Activated T-cell treated with anti-CD3 and anti-CD28 coated beads, Interleukin-2, amount 50 U/mL, for 1 hour (primary cell): ENCODE measurements around the gene TAAR1.
"Not testable (repeated sequence)": the region's sequence is repeated elsewhere in the genome, so short reads cannot be mapped to it uniquely, and the experiment has no call there.

Experiments
- DNase-seq: peaks from one replicate; pipeline ENCODE4 v3.0.0-alpha.2; 2020

TAAR1 gene

DNA sequence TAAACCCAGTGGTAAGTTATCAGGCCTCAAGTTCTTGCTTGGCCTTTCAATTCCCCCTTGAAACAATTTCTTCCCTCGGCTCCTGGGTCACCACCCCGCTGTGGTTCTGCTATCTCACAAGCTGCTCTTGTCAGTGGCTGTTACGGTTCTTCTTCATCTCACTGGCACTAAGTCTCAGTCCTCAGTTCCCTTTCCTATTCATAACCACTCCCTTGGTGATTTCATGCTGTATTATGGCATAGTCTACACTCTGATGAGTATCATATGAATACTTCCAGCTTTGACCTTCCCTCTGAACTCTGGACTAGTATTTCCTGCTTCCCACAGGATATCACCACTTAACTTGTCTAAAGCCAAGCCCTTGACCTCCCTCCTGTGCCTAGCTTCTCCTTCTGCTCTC, 7.9 kb downstream of the TAAR1 start:
- no peak for DNase-seq

DNA sequence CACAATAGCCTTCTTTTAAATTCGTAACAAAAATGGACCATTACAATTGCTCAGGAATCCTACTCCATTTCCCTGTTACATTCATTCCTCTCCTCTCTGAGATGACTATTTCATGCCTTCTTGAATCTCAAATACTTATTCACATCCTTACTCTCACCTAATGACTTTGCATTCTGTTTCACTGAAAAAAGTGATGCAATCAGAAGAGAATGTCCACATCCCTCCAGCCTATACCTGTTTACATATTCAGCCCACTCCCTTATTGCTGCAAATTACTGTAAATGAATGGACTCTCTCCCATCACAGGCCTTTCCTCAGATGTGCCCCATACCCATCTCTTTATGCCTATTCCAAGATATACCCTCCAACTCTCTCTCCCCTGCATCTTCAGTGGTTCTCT, 8.6 kb downstream of the TAAR1 start:
- no peak for DNase-seq

DNA sequence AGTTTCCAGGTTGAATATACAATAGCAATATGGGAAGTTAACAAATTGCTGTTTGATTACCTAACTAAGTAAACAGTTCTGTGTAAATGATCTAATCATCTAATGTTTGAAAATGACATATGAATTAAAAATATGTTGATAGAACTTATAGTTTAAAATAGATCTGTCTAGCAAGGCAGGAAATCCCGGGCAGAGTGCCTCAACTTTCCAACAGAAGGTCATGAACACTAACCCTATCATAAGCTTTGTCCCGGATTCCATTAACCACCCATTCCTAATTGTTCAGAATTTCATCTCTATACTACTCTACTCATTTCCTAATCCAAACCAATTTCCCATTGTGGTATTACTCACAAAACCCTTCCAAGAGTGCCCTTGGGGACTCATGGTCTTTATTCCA, 10.2 kb downstream of the TAAR1 start:
- no peak for DNase-seq

DNA sequence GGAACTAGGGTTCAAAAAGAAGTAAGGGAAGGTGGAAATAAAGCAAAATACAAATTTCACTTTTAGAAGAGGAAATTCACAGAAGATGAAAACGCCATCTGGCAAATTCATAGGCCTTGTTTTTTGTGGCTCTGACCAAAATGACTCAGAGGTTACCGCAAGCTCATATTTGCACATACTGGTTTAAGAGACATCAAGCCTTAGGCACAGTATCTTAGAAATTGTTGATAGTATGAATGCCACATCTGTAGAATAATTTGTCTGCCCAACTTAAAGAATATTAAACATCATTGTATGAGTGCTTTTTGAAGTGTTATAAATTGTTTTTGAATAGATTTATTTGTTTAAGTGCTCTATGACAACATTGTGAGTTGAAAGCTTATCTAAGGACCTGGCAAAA, 10.6 kb downstream of the TAAR1 start:
- DNase-seq, result no peak

DNA sequence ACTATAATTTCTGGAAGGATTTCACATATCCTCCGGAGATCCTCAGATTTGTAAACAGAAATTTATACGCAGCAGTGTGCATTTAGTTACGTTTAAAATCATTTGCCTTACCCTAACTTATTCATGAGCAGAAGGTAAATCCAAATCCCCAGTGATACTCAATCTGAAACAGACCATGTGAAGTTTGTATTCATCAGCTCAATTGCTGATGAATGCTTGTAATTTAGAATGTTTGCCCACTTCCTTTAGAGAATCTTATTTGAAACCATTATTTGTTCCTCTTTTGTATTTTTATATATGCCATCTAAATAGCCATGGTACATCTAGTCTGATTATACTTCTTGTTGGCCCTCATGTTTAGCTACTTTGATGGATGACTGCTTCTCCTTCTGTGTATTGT, 15.4 kb downstream of the TAAR1 start:
- no peak for DNase-seq

DNA sequence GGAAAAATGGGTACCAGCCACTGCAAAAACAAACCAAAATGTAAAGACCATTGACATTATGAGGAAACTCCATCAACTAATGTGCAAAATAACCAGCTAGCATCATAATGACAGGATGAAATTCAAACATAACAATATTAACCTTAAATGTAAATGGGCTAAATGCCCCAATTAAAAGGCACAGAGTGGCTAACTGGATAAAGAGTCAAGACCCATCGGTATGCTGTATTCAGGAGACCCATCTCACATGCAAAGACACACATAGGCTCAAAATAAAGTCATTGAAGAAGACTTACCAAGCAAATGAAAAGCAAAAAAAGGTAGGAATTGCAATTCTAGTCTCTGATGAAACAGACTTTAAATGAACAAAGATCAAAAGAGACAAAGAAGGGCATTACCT, 21.8 kb downstream of the TAAR1 start:
- not testable (repeated sequence) for DNase-seq

DNA sequence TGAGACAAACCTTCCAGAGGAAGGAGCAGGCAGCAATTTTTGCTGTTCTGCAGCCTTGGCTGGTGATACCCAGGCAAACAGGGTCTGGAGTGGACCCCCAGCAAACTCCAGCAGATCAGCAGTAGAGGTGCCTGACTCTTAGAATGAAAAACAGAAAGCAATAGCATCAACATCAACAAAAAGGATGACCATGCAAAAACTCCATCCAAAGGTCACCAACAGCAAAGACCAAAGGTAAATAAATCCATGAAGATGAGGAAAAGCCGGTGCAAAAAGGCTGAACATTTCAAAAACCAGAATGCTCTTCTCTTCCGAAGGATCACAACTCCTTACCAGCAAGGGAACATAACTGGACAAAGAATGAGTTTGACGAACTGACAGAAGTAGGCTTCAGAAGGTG, 23.1 kb downstream of the TAAR1 start:
- DNase-seq, result not testable (repeated sequence)

DNA sequence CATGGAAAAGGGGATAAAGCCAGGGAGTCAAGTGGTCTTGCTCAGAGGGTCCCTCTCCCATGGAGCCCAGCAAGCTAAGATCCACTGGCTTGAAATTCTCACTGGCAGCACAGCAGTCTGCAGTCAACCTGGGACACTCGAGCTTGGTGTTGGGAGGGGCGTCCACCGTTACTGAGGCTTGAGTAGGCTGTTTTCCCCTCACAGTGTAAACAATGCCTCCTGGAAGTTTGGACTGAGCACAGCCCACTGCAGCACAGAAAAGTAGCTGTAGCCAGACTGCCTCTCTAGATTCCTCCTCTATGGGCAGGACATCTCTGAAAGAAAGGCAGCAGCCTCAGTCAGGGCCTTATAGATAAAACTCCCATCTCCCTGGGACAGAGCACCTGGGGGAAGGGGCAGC, 23.7 kb downstream of the TAAR1 start:
- not testable (repeated sequence) for DNase-seq

DNA sequence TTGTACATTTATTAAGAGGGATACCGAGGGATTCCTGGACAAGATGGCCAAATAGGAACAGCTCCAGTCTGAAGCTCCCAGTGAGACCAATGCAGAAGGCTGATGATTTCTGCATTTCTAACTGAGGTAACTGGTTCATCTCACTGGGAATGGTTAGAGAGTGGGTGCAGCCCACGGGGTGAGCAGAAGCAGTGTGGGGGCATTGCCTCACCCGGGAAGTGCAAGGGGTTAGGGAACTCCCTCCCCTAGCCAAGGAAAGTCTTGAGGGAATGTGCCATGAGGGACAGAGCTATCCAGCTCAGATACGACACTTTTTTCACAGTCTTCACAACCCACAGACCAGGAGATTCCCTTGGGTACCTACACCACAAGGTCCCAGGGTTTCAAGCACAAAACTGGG, 24.2 kb downstream of the TAAR1 start:
- no peak for DNase-seq

DNA sequence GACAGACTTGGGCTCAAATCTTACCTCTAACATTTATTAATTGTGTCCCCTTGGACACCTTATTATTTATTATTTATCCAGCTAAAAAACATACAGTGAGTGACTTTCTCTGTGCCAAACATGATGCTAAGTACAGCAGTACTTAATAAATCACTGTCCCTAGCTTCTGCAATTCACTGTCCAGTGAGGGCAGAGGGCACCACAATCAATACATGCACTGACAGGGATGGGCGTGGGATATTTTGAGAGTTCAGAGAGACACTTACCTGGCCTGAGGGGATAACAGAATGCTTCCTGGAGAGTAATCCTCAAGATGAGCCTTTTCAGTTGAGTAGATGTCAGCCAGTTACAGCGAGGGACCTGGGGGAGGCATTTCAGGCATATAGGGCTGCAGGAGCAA, 25.6 kb downstream of the TAAR1 start:
- no peak for DNase-seq

DNA sequence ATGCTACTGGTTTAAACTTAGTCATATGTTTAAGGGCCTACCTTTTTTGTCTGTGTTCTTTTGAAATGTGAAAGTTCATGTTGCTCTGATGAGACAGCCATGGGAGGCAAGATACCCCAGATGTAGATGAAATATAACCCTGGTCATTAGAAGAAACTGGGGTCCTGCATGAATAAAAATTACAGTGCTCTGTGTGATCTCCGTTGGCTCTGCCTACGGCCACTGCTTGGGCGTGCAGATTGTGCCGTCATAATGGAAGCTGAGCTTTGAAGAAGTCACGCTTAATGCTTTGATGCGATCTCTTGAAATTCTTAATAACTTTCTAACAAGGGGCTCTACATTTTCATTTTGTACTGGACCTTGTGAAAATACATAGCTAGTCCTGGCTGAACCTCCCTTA, 34.8 kb downstream of the TAAR1 start, which contains the start of gene TAAR2:
TSS of gene TAAR2 (minus strand) at position 101 of the 400 bp plus-strand sequence. CDS start at position 101, 0 bp downstream.
- no peak for DNase-seq

DNA sequence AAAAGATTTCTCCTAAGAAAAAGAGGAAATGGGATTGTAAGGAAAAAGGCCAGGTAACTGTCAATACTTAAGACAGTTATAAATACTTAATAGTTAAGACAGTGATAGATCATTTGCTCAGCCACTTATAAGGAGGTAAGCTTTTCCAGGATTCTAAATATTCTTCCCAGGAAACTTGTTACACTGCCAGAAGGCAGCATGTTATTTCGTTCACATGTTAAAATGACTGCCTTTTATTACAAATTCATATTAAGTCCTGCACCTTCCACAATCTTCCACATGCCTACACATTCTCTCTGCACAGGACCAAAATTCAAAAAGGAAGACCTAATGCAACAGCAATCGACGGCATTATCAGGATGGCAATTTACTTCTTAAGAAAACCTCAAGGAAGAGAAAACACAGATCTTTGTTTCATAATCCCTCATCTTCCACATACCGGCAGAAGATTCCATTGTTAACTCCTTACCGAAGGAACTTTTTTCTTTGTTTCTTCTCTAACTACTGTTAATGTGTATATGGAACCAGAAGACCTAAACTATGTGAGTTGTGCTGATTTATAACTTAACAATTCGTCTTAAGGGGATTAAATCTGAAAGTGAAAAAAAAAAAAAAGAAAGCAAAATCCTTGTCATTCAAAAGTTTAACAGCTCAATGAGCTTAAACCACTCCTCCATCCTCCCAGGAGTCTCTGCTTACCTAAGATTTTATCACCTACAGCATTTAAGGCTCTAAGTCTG, 35.7 kb downstream of the TAAR1 start:
- no peak for DNase-seq

DNA sequence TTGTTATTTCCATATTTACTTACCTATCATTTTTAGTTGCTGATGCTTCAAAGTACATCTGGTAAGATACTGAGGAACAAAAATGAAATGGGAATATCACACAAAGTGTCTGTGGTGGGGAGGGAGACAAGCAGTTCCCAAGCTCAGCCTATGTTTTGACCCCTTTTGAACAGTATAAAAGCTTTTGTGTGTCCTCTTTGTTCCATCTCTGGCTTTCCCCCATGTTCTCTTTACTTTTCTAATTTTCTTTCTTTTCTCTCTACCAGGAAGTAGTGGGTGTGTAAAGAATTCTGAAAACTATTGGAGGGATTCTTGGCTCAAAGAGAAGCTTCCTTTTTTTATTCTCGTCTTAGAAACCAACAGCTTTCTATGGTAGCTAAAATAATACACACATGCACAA, 42.3 kb downstream of the TAAR1 start:
- no peak for DNase-seq

DNA sequence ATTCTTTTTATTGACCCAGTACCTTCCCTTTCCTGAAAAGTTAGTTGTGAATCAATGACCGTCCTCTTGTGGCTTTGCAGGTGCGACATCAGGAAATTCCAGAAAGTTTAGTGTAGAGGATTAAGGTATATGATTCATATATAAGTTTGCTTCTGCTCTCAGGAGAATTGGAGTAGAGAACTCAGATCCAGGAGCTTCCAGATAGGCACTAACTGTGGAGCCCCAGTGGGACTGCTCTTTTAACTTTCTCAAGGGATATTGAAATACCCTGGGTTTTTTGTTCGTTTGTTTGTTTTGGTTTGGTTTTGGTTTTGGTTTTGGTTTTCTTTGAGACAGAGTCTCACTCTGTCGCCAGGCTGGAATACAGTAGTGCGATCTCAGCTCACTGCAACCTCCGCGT, 44.4 kb downstream of the TAAR1 start:
- no peak for DNase-seq

DNA sequence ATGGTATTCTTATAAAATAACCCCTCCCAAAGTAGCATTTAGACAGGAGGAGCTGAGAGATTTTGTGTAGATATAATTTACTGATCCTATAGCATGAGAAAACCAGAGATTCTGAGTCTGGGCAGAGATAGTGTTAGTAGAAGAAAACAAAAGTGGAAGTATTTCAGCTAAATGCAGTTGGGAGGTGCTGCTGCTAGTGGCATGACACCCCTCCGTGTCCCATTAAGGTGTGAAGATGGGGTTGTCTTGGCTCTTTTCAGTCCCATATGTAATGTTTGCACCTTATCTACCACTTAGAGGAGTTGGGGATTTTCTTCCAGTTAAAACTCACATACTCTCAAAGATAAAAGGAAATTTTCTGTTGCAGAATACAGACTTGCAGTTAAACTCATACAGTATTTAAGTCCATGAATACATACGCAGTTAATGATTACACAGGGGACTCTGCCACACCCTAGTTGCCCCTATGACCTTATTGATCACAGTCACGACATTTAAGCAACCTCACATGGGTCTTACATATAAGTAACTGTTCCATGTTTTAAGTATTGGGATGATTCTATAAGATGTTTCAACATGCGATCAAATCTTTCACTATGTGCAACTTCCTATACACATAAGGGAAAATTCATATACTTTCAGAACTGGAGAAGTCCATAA, 46.4 kb downstream of the TAAR1 start:
- no peak for DNase-seq

DNA sequence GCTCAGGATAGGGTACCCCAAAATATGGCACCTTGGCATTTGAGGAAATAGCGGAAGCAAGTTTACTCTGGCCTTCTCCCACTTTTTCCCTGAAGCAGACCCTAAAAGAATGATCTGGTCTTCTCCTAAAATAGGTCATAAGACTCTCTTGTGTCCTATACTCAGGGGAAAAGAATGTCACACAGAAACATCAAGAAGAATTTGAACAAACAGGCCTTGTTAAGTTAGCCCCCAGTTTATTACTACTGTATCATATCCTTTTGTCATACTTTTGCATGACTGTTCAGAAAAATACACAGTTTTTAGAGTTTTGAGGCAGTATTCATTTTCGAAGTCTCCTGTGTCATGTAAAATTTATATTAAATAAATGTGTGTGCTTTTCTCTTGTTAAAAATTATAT, 47.4 kb downstream of the TAAR1 start:
- DNase-seq, result no peak

DNA sequence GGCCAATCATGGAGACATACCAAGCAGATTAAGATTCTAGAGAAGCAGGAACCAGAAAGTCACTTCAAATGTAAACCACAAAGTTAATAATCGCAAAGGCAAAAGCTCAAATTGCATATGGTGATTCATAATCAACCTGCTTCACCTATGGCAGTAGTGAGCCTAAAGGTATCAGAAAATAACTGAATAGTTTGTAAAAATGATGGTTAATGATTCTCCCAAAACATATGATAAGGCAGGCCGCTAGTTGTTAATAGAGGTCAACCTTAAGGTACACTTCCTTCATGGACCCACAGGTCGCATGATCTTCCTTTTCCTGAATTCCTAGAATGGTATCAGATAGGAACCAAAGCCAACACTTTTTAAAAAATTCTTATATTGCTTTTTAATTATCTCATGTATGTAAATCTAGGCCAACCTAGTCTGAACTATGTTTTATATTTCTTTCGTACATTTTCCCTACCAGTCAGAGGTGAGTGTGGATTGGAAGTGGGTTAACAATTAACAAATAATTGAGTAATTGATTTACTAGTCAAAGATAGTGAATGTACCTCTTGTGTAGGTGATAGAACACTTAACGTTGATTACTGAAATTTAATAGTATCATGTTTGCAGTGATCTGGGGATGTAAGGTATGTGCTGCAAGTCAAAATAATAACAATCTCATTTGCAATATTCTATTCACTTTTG, 51.3 kb downstream of the TAAR1 start:
- DNase-seq, result no peak

DNA sequence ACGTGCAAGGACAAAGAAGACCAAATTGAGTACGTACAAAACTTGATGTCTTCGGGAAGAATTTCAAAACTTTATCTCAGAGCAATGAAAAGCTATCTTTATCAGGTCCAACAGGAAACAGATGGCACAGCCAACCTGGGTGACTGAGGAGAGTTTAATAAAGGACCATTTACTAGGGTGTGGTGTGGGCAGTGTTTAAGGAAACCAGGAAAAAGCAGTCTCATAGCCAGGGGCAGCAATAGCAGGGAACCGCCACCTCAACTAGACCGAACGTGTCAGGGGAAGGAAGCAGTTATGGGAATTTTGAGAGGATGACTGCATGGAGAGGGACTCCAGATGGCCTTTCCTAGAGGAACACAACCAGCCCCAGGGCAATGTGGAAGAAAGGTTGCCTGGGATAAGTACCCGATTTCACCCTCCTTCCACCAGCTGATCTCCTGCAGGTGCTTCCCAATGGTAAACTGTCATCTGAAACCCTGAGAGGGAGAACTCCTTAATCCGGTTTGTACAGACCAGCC, 54.3 kb downstream of the TAAR1 start:
- no peak for DNase-seq

DNA sequence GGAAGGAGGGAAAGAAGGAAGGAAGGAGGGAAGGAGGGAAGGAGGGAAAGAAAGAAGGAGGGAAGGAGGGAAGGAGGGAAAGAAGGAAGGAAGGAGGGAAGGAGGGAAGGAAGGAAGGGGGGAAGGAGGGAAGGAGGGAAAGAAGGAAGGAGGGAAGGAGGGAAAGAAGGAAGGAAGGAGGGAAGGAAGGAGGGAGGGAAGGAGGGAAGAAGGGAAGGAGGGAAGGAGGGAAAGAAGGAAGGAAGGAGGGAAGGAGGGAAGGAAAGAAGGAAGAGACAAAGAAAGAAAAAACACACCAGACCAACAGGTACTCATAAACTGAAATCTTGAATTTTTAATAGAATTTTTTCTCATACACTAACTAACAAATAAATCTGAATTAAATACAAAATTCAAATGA, 58.1 kb downstream of the TAAR1 start:
- DNase-seq, result not testable (repeated sequence)

DNA sequence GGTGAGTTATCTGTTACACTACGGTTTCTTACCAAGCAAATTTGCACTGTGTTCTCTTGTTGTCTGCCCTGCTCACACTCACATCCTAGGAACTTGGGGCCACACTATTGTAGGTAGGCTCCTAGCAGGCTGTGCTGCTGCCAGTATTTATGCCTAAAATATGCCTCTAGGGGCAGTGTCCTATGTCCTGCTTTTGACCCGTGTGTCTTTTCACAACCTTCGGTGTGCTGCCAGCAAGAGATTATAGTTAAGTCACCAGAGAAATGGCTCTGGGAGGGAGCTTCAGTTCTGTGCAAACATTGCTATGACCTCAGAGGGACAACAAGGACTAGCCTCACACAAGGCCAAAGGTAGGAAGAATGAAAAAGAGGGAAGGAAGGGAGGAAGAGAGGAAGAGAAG, 60.5 kb downstream of the TAAR1 start:
- no peak for DNase-seq

DNA sequence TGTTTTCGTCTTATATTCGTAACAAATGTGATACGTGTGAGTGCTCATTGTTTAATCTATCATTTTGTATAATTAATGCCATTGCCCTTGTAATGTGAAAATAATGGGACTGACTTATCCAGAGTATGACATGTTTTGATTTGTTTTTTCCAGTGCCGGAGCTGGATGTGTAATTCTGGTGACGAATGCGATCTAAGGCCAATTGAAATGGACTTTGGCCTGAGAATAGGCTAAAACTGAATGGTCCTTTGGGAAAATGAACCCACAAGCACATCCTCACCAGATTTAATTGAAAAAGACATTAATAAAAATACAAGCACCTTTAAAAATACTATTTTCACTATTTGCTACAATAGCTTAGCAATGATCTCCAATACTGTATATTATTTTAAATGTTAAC, 62.8 kb downstream of the TAAR1 start:
- DNase-seq, result no peak
